ENCODE results near the gene SWSAP1.
"Not testable (repeated sequence)": the region's sequence is repeated elsewhere in the genome, so short reads cannot be mapped to it uniquely, and the experiment has no call there.

The SWSAP1 gene

DNA sequence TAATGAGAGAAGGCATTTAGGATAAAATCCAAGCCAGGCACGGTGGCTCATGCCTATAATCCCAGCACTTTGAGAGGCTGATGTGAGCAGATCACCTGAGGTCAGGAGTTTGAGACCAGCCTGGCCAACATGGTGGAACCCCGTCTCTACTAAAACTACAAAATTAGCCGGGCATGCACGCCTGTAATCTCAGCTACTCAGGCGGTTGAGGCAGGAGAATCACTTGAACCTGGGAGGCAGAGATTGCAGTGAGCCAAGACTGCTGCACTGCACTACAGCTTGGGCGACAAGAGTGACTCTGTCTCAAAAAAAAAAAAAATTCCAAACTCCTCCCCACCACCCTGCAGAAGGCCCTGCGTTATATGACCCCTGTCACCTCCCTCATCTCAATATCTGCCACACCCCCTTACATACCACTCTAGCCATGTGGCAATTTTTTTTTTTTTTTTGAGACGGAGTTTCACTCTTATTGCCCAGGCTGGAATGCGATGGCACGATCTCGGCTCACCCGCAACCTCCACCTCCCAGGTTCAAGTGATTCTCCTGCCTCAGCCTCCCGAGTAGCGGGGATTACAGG, 4.9 kb downstream of the SWSAP1 start:
- DNase-seq, result not testable (repeated sequence)

DNA sequence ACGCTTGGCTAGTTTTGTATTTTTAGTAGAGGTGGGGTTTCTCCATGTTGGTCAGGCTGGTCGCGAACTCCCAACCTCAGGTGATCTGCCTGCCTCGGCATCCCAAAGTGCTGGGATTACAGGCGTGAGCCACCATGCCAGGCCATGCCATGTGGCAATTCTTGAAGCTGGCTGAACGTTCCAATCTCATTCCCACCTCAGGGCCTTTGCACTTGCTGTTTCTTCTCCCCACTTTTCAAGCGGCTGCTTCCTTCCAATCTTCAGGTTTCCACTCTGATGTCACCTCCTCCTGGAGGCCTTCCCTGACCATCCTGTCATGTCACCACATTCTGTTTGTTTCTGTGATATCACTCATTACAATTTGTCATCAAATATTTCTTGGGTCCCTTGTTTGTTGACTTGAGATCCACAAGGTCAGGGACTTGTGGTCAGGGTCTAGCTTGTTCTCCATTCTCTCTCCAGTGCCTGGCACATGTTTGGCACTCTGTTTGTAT, 5.4 kb downstream of the SWSAP1 start:
- no peak for DNase-seq

DNA sequence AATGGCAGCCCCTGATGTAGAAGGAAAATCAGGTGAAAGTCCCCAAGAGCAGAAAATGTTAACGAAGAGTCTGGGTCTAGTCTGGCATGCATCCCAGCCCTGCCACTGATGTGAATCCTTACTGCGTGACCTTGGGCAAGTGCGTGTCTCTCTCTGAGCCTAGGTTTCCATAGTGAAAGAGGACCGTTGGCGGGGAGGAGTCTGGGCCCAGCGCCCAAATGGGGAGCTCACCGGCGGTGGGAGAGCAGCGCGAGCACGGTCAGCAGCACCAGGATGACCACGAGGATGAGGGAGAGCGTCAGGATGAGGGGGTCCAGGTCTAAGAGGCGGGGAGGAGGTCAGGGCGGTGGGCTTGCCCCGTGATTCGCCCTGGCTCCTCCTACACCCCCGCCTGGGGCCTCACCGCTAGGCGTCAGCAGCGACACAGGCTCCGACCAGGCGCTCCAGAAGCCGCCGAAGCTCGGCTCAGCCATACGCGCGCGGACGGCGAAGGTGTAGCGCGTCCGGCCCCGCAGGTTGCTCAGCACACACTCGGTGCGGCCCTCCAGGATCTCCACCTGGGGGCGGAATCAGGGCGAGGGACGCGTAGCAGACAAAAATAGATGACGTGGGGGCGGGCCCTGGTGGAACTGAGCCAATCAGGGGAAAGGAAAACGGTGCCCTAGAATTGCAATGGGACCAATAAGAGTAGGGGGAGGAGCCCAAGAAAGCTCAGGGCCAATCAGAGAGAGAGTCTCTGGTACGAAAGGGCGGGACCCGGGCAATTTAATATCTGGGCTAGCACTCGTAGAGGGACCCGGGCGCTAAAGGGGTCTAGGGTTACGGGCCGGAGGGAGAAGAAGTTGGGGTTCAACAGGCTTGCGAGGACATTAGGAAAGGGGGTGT, 6.4 kb downstream of the SWSAP1 start:
- DNase-seq, result peak; percentile 94 to 95 (median 94)

DNA sequence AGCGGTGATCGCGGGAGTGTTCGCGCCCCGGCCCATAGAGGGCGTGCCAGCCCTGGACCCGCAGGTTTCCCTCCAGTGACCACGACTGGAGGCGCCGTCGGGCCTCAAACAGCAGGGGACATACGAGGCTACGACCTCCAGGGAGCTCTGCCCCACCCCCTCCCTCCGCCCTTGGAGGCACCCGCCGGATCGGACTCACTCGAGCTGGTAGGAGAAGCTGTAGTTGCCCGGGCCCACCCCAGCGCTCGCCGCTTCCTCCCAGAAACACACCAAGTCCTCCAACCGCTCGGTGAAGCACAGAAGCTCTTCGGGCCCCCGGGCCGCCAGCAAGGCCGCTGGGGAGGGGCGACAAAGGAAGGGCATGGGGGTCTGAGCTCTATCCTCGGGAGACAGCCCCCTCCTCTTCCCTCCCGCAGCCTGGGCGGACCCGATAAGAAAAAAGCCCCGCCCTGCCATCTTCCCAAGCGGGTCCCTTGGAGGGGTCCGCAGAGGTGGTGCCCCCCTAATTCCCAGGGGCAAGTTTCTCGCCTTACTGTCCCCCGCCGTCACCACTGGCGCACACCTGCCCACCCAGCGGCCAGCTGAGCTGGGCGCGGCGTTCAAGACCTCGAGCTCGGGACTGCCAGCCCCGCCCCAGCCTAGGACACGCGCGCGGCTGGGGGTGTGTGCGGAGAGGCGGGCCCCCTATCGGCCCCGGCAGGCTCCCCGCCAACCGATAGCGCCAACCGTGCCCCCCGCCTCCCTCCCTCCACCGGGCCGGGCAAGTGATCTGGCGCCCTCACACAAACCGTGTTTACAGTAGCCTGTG, 8.6 kb downstream of the SWSAP1 start:
- peak; percentile 64 to 82 (median 71) for DNase-seq

DNA sequence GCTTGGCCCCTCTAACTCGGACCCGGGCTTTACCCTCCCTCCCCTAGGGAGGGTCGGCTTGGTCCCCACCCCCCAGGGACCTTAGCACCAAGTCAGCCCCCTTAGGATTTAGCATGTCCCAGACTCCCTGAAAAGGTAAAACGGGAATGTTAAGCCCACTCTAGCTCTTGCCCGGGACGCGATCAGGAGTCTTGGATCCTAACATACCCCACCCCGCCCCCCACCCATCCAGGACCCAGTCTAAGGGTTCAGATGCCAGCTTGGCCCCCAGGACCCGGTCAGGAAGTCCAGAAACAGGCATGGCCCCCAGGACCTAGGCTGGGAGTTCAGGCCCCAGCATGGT, 9.2 kb downstream of the SWSAP1 start:
- DNase-seq, result no peak

DNA sequence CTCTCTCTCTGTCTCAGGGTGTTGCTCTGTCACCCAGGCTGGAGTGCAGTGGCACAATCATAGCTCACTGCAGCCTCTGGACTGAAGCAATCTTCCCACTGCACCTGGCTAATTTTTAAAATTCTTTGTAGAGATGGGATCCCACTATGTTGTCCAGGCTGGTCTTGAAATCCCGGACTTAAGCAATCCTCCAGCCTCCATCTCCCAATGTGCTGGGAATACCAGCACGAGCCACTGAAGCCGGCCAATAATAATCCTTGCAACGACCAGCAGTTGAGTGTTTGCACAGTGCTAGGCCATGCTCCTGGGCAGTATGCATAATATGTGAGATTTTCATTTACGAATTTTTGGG, 10.3 kb downstream of the SWSAP1 start:
- no peak for DNase-seq

DNA sequence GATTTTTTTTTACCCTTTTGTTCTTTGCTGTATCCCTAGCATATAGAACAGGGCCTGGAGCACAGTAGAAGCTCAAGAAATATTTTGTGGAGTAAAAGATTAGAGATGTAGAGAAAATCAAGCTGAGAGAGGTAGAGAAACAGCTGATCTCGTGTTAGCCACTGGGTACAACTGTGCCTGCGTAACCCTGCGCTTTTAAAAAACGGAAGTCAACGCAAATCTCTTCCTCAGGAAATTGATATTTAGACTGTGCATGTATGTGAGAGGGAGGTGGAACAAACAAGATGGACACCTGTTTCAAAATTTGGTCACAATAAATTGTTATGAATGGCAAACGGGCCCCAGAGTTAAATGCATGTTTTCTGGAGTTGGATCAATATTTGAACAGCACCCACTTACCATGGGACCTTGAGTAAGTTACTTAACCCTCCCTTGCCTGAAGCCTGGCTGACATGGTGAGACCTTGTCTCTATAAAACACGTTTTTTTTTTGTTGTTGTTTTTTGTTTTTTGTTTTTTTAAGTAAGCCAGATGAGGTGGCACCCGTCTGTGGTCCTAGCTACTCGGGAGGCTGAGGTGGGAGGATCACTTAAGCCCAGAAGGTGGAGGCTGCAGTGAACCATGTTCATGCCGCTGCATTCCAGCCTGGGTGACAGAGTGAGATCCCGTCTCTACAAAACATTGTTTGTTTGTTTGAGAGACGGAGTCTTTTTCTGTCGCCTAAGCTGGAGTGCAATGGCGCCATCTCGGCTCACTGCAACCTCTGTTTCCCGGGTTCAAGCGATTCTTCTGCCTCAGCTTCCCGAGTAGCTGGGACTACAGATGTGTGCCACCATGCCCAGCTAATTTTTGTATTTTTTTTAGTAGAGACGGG, 12.9 kb downstream of the SWSAP1 start:
- DNase-seq, result peak; percentile 49 to 61 (median 57)

DNA sequence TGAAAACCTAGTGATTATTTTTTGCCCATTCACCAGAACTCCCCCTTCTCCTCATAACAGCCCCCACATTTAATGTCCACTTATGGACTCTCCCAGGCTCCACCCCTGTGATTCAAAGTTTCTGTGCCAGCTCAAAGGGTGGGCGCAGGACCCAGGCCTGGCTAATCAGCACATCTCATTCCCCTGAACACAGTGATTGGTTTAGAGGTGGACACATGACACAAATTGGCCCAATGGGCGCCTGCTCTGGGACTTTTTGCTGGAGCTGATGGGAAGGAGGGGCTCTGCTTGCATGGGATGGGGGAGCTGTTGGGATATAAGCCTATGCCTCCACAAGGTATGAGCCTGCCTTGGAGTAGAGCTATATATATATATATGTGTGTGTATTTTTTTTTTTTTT, 15.9 kb downstream of the SWSAP1 start:
- no peak for DNase-seq

DNA sequence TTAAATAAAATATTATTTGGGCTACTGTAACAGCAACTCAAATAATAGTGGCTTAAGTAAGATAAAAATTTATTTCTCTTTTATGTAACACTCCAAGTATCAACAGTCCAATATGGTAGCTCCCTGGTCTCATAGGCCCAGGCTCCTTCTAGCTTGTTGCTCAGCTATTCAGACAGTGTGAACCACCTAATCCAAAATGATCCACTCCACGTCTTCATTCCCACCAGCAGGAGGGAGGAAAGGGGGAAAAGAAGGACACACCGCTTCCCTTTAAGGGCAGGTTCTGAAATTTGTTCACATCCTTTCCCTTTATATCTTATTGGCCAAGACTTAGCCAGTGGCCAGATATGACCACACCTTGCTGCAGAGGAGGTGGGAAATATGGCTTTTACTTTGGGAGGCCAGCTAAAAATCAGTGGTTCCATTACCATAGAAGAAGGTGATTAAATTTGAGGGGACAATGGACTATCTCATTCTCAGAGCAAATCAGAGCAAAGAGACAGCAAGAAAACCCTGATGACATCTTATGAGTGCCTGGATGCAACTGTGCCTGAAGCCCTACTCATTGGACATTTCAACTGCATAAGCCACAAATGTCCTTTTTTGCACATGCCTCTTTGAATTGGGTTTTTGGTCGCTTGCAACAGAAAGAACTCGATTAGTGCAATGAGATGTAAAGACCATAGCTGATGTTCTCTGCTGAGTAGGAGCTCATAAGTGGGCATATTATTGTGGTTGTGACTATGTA, 16.6 kb downstream of the SWSAP1 start:
- DNase-seq, result no peak

DNA sequence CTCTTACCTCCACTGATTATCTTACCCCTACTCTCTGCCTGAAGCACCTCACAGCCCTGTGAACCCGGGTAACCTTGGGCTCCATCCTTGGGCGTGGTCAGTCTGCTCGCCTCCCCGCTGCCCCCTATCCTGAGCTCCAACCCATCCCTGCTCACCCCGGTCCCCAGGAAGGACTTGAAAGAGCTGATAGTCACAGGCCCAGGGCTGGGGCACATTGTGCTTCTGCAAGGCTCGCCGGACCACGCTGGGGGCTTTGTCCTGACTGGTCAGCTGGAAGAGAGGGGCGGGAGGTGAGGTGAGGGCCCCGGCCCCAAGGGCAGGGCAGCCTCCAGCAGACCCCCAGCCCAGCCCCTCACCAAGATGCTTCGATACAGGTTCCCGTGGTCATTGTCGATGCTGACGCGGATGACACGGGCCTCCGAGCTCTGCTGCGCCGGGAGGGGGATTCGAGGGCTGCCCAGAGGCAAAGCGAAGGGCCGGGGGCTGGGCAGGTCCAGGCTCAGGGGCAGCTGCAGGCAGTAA, 22.7 kb downstream of the SWSAP1 start:
- DNase-seq, result no peak

DNA sequence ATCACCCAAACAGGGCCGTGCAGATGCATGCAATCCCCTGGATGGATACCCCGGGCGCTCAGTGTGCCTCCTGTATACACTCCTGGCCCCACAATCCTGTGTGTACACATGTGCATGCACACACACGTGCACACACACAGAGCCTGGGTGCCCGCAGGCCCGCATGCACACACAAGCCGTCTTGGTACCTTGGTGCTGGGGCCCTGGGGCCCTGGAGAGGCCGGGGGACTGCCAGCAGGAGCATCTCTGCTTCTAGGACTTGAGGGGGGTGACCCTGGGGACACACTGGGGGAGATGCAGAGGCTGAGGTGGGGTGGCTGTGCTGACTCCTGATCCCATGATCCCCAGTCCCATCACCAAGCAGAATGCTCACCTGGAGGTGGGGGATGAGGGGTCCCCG, 25.2 kb downstream of the SWSAP1 start:
- no peak for DNase-seq

DNA sequence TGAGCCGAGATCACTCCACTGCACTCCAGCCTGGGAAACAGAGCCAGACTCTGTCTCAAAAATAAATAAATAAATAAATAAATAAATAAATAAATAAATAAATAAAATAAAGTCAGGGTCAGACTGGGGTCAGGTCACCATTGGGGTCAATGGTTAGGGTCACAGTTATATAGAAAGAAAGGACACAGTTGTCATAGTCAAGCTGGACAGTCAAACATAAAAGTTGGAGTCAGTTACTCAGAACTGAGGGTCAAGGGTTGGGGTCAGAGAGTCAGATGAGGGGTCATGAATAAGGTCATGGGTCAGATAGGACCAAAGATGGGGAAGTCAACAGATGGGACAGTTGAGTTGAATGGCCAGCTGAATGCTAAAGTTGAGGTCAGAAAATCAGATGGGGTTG, 26.3 kb downstream of the SWSAP1 start:
- no peak for DNase-seq

DNA sequence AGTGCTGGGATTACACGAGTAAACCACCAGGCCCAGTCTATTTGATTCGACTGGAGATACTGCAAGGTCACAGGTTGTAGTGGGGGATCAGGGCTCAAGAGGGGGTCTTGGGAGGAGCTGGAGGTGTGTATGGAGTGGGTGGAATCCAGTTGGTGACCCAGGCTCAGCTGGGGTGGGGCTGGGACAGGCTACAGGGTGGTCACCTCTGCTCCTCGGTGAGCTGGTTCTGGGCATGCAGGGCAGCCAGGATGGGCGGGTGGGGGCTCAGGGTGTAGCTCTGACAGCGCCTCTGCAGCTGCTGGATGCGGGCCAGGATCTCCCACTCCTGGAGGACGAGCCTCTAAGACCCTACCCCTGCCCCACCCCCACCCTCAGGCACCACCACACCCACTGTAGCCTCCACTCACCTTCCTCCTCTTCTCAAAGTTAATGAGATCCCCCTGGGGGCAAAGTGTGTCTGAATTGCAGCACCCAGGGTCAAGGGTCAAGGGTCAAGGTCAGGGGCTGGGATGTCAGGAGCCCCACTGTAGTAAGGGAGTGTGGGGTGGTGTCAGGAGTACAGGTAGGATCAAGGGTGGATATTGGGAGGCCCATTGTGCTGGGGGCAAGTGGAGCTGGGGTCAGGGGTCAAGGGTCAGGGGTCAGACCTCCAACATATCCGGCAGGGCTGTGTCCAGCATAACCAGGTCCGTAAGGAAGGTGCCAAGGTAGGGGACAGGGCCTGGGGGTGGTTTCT, 27.5 kb downstream of the SWSAP1 start:
- DNase-seq, result no peak

DNA sequence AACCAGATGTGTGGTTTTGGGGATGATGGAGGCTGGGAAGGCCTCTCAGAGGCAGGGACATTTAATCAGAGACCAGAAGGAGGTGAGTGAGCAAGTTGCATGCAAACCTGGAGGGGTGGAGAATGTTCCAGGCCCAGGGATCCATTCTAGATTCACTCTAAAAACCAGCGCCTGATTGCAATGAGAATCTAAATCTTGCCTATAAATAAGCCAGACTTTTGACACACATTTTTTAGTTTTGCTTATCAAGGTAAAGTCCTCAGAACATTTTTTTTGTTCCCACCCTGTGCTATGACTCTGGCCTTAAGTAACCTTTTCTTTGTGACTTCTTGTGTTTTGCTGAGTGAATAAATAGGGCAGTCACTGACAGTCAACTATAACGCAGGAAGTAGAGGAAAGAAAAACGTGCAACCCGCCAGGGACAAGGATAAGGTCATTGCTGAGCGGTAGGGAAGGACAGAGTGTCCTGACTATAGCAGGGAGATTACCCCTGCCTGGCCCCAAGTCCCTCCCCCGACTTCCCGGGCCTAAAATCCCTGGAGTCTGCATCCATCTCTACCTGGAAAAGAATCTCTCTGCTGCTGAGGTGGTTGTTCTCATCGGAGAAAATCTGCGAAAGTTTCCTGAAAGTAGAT, 30.2 kb downstream of the SWSAP1 start:
- DNase-seq, result no peak

DNA sequence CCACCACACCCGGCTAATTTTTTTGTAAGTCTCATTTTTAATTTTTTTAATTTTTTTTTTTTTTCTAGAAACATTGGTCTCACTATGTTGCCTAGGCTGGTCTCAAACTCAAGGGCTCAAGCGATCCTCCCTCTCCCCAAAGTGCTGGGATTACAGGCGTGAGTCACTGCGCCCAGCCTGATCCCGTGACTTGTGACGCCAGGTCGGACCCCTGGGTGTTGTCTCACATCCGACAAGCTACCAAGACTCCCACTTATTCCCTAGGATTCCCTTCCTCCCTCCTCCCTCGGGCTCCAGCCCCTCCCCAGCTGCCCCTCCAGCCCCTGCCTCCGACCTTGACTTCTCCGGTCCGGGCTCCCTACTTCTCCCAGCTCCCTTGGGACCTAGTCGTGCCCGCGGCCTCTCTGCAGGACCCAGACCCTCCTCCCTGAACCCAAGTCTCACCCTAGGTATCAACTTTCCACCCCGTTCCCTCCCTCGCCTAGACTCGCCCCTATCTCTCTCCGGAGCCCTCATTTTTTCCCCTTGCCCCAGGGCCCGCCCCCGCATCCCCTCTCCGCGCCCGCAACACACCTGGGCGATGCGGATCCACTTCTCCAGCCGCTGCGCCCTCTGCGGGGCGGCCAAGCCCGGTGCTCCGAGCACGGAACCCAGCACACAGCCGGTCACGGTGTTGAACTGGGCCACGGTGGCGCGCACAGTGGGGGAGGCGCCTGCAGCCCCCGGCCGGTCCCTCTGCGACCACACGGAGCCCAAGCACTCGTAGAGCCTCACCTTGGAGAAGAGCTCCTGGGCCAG, 31.6 kb downstream of the SWSAP1 start:
- no peak for DNase-seq

DNA sequence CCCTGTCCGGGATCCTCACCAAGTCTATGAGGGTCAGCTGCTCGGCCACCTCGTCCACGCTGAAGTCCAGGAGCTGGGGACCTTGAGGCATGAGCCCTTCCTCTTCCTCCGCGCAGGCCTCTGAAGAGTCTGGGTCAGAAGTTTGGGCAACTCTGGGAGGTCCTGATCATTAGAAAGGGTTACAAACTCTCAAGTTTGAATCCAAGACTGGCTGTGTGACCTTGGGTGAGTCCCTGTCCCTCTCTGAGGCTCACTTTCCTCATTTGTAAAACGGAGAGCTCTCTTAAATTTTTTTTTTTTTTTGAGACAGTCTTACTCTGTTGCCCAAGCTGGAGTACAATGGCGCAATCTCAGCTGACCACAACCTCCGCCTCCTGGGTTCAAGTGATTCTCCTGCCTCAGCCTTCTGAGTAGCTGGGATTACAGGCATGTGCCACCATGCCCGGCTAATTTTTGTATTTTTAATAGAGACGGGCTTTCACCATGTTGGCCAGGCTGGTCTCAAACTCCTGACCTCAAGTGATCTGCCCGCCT, 32.3 kb downstream of the SWSAP1 start:
- DNase-seq, result peak; percentile 37 to 59 (median 37)

DNA sequence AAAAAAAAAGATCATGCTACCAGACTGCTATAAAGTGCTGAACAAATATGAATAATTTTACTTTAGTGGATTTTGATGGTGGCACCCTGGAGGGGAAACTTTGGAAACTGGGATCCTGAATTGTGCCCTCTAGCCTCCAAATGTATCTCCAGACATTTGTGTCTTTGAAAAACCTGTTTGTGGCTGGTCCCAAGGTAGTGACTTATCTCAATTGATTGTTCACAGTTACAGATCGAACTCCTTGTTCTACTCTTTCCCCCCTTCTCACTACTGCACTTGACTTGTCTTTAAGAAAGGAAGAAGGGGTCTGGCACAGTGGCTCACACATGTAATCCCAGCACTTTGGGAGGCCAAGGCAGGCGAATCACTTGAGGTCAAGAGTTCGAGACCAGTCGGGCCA, 34.1 kb downstream of the SWSAP1 start:
- DNase-seq, result no peak

DNA sequence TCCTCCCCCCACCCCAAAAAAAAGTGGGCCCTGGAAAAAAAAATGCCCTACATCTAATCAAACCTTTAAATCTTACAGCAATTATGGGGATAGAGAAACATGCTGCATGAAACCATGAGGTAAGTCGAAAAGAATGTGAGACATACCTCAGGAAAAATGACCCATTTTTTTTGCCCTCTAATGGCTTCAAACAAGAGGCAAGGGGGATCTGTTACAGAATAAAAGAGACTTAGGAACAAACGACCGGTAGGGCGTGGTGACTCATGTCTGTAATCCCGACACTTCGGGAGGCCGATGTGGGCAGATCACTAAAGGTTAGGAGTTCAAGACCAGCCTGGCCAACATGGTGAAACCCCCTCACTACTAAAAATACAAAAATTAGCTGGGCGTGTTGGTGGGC, 36.2 kb downstream of the SWSAP1 start:
- DNase-seq, result no peak

DNA sequence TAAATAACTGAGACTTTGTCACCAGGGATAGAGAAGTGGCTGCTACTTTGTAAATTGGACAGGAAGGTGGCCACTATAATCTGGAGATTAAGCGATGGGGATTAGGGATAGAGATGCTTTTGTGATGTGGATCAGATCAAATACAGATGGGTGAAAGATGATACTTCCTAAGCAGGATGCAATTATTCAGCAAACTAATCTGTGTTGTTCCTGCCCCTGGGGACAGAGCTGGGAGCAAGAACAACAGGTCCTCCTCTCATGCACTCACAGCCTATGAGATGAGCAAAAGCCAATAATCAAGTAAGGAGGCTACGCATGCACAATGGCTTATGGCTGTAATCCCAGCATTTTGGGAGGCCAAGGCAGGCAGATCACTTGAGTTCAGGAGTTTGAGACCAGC, 40.1 kb downstream of the SWSAP1 start:
- DNase-seq, result no peak
